ENCODE measurements around the gene ACOX3.

Gene ACOX3

GRCh38 chr4:8323947-8324555 lies 116.5 kb downstream of the ACOX3 start:
- Histone ChIP-seq H3F3A (ENCODE audit: insufficient read depth, low read length) (no peaks in the 10 kb centered on the region), H3K79me2 (ENCODE audit: insufficient read depth, low read length) (no peaks in the 10 kb centered on the region), H3K27me3 (ENCODE audit: insufficient read depth, low read length) (no peaks in the 10 kb centered on the region), H2AFZ (ENCODE audit: low read length) (no peak overlapping the region), H3K27ac (ENCODE audit: low read depth, low read length, poor library complexity, severe bottlenecking) (no peak overlapping the region), H3K4me3 (ENCODE audit: low read depth, low read length, poor library complexity, severe bottlenecking) (no peak overlapping the region), H3K9ac (ENCODE audit: low read length) (no peak overlapping the region), H3K36me3 (ENCODE audit: insufficient read depth, low read length) (no peaks in the 10 kb centered on the region), H3K4me2 (ENCODE audit: low read length) (no peak overlapping the region), H3K9me2 (ENCODE audit: low read depth, low read length) (no peaks in the 10 kb centered on the region), H3K4me1 (ENCODE audit: insufficient read depth, low read length, severe bottlenecking) (peaks cover 12% of the 10 kb centered on the region), H4K20me1 (ENCODE audit: insufficient read depth, low read length) (no peaks in the 10 kb centered on the region), H3K9me3 (ENCODE audit: low read length) (no peaks in the 10 kb centered on the region)
- no peak for TF ChIP-seq EZH2 (IDR thresholded peaks at IDR 0.05; ENCODE audit: borderline replicate concordance, low read length)

DNA sequence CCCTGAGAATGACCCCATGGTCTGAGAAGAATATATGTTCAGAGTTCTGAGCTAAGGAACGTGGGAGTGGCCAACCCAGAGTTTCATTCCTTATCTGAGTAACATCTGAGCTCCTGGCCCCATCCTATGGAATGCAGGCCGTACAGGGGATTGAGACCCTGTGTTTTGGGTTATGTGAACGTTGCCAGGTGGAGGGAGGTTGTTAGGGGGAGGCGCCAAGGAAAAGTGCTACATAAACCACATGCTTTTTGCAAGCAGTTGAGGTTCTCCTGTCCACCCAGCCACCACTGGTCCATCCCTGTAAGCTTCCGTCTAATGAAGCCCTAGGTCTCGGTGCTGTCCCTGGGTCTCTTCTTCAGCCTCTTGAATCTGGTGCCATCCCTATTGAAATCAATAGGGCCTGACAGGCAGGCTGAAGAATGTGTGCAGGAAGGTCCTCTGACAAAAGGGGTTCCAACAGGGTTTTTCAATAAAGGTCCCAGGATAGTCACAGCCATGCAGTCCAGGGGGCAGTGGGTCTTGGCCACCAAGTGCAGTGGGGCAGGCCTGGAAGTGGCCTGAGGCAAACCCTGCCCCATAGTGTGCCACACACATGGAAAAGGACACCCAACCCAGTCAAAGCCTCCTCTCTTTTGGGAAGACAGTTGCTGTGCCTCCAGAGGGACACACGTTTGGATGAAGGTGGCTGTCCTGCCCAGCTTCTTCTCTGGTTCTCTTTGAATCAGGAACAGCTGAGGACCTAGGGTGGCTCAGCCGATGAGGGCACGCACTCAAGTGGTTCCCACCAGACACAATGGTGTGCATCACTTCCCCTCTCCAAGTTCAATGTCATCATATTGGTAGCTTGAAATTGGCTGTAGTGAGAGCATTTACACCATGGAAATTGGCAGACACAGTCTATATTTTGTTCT lies 117.5 kb downstream of the ACOX3 start:
- no peaks in the 10 kb centered on the region for H3F3A ChIP-seq (ENCODE audit: insufficient read depth, low read length)
- H3K79me2 ChIP-seq (ENCODE audit: insufficient read depth, low read length) = no peaks in the 10 kb centered on the region
- no peak overlapping the region for H3K4me3 ChIP-seq (ENCODE audit: low read depth, low read length, poor library complexity, severe bottlenecking)
- no peak overlapping the region for H3K9ac ChIP-seq (ENCODE audit: low read length)
- H3K27me3 ChIP-seq (ENCODE audit: insufficient read depth, low read length) = no peaks in the 10 kb centered on the region
- no peaks in the 10 kb centered on the region for H3K36me3 ChIP-seq (ENCODE audit: insufficient read depth, low read length)
- TF ChIP-seq CTCF (IDR thresholded peaks at IDR 0.05; ENCODE audit: low read length) (no peak), EZH2 (IDR thresholded peaks at IDR 0.05; ENCODE audit: borderline replicate concordance, low read length) (no peak)
- no peaks in the 10 kb centered on the region for H3K9me2 ChIP-seq (ENCODE audit: low read depth, low read length)
- no peaks in the 10 kb centered on the region for H3K9me3 ChIP-seq (ENCODE audit: low read length)
- H3K27ac ChIP-seq (ENCODE audit: low read depth, low read length, poor library complexity, severe bottlenecking) = no peak overlapping the region
- no peak overlapping the region for H3K4me2 ChIP-seq (ENCODE audit: low read length)
- H2AFZ ChIP-seq (ENCODE audit: low read length) = no peak overlapping the region
- no peaks in the 10 kb centered on the region for H4K20me1 ChIP-seq (ENCODE audit: insufficient read depth, low read length)
- peaks cover 22% of the 10 kb centered on the region for H3K4me1 ChIP-seq (ENCODE audit: insufficient read depth, low read length, severe bottlenecking)

DNA sequence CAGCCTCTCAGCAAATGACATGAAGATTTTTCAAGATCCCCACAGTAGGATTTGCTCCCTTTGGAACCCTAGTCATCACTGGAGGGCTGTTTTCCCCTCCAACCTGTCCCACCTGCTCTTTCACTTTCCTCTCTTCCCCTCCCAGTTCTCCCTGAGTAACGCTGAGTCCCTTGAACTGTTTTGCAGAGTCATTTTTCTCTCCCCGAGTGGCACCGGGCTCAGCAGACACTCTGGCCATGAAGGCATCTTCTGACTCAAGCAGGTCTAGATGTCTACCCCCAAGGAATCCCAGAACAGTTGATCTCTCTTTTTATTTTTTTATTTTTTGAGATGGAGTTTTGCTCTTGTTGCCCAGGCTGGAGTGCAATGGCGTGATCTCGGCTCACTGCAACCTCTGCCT lies 118.8 kb downstream of the ACOX3 start:
- no peak overlapping the region for H2AFZ ChIP-seq (ENCODE audit: low read length)
- H3K4me3 ChIP-seq (ENCODE audit: low read depth, low read length, poor library complexity, severe bottlenecking) = no peak overlapping the region
- H3F3A ChIP-seq (ENCODE audit: insufficient read depth, low read length) = no peaks in the 10 kb centered on the region
- no peaks in the 10 kb centered on the region for H3K36me3 ChIP-seq (ENCODE audit: insufficient read depth, low read length)
- no peaks in the 10 kb centered on the region for H3K27me3 ChIP-seq (ENCODE audit: insufficient read depth, low read length)
- H3K4me1 ChIP-seq (ENCODE audit: insufficient read depth, low read length, severe bottlenecking) = peaks cover 35% of the 10 kb centered on the region
- H3K9me3 ChIP-seq (ENCODE audit: low read length) = no peaks in the 10 kb centered on the region
- H3K27ac ChIP-seq (ENCODE audit: low read depth, low read length, poor library complexity, severe bottlenecking) = no peak overlapping the region
- H3K79me2 ChIP-seq (ENCODE audit: insufficient read depth, low read length) = no peaks in the 10 kb centered on the region
- no peak overlapping the region for H3K4me2 ChIP-seq (ENCODE audit: low read length)
- TF ChIP-seq CTCF (IDR thresholded peaks at IDR 0.05; ENCODE audit: low read length) (no peak), EZH2 (IDR thresholded peaks at IDR 0.05; ENCODE audit: borderline replicate concordance, low read length) (no peak)
- H3K9me2 ChIP-seq (ENCODE audit: low read depth, low read length) = no peaks in the 10 kb centered on the region
- H3K9ac ChIP-seq (ENCODE audit: low read length) = no peak overlapping the region
- no peaks in the 10 kb centered on the region for H4K20me1 ChIP-seq (ENCODE audit: insufficient read depth, low read length)
